NCI-H2107 treated with DMSO at 0.1 percent for 48 hours (cell line): Measurements from ENCODE around the gene HOXA13.

Experiments
- DNase-seq: peaks from one replicate; lab custom pipeline; 2025; ENCODE audit not compliant: unreplicated experiment; lab: John Stamatoyannopoulos, UW

The HOXA13 gene

GRCh38 chr7:27237735-27238334 is 37.9 kb upstream of the HOXA13 start:
- no peak for DNase-seq

GRCh38 chr7:27235387-27236311 is 35.8 kb upstream of the HOXA13 start:
- DNase-seq, result peak; percentile 22

GRCh38 chr7:27229448-27229847 is 29.6 kb upstream of the HOXA13 start:
- DNase-seq, result no peak

GRCh38 chr7:27224983-27225934 is 25.4 kb upstream of the HOXA13 start:
- DNase-seq, result no peak

GRCh38 chr7:27223941-27224575 is 24.2 kb upstream of the HOXA13 start:
- DNase-seq, result no peak

GRCh38 chr7:27221201-27221797 is 21.4 kb upstream of the HOXA13 start:
- DNase-seq, result no peak

GRCh38 chr7:27220440-27220955 is 20.6 kb upstream of the HOXA13 start:
- DNase-seq, result no peak

GRCh38 chr7:27219821-27220220 is 19.9 kb upstream of the HOXA13 start:
- DNase-seq, result no peak

GRCh38 chr7:27217951-27218350 is 18.1 kb upstream of the HOXA13 start:
- no peak for DNase-seq

GRCh38 chr7:27215356-27215755 is 15.5 kb upstream of the HOXA13 start:
- DNase-seq, result no peak

- no peak for DNase-seq
Measured at GRCh38 chr7:27214239-27214950, 14.5 kb upstream of the HOXA13 start.

- DNase-seq, result no peak
Measured at GRCh38 chr7:27213433-27214238, 13.7 kb upstream of the HOXA13 start.

- no peak for DNase-seq
Measured at GRCh38 chr7:27212497-27213432, 12.9 kb upstream of the HOXA13 start.

GRCh38 chr7:27211764-27212204 is 11.9 kb upstream of the HOXA13 start:
- no peak for DNase-seq

GRCh38 chr7:27211084-27211446 is 11.2 kb upstream of the HOXA13 start:
- DNase-seq, result no peak

GRCh38 chr7:27210441-27211083 is 10.7 kb upstream of the HOXA13 start:
- DNase-seq, result no peak

- no peak for DNase-seq
Measured at GRCh38 chr7:27209933-27210440, 10.1 kb upstream of the HOXA13 start.
